Lower lobe of right lung (tissue), 2 donors: ENCODE results near the gene GDPD3. TPM values are rescaled to one million over a fixed set of nuclear protein-coding genes. Genes with fewer than 3 reads are reported as not detected.

Experiments
- ATAC-seq, 2 donors: fragments of 200-7000 bp; cut with Tn5 transposase; one replicate each; pipeline ENCODE4 v1.9.1; 2020 to 2022; ENCODE audit warnings: mild to moderate bottlenecking in 2 of 2, moderate library complexity in 2 of 2
- DNase-seq: peaks from one replicate; pipeline ENCODE4 v3.0.0-alpha.2; 2020
- H3K27ac ChIP-seq: fragments of 200-600 bp; one replicate; pipeline ENCODE4 v1.8.0; 2022
- H3K27me3 ChIP-seq: fragments of 200-600 bp; one replicate; pipeline ENCODE4 v1.8.0; 2022; ENCODE audit warnings: low read depth
- H3K36me3 ChIP-seq: fragments of 200-600 bp; one replicate; pipeline ENCODE4 v1.8.0; 2022; ENCODE audit warnings: mild to moderate bottlenecking
- H3K4me1 ChIP-seq: fragments of 200-600 bp; one replicate; pipeline ENCODE4 v1.8.0; 2022
- H3K4me3 ChIP-seq: fragments of 200-600 bp; one replicate; pipeline ENCODE4 v1.8.0; 2022; ENCODE audit warnings: mild to moderate bottlenecking
- H3K9me3 ChIP-seq: fragments of 200-600 bp; one replicate; pipeline ENCODE4 v1.8.0; 2022
- CTCF ChIP-seq: fragments of 200-600 bp; IDR thresholded peaks from one replicate; pipeline ENCODE4 v1.8.0; 2022; ENCODE audit warnings: antibody characterized with exemption, mild to moderate bottlenecking
- intact Hi-C: fragments of 100-400 bp; cut with DNase I; formaldehyde crosslinking; loops from one replicate; pipeline ENCODE4 v1.11.0; 2022
- total RNA-seq: library from RNA; stranded (reverse); fragmentation: NEBNext Ultra II Directional; extraction: Animal tissue kit (Norgen Biotek cat#: 25700); gene quantifications from one replicate; pipeline ENCODE4 v1.2.1, GENCODE V29; 2021
- donor health status: DM: no; HTN: yes; CAD: no; lungs with severe emphysema.

Gene GDPD3
- total RNA-seq, 1 donor from 2014 or later = 14.4 TPM

- Histone ChIP-seq H3K4me1 (peaks cover 16% of the 10 kb centered on the region), H3K27me3 (no peaks in the 10 kb centered on the region), H3K36me3 (peaks cover 86% of the 10 kb centered on the region), H3K4me3 (no peak overlapping the region), H3K9me3 (no peaks in the 10 kb centered on the region), H3K27ac (no peak overlapping the region)
- ATAC-seq (peak; percentile 51 to 55), DNase-seq (peak; percentile 72)
- TF ChIP-seq CTCF = peak; percentile 66
- intact Hi-C loops = no loop called here
Observed at GRCh38 chr16:30112197-30113030, 923 bp downstream of the GDPD3 start.

- TF ChIP-seq CTCF = no peak
- ATAC-seq (no peak), DNase-seq (no peak)
- H3K27ac ChIP-seq = no peak overlapping the region
- no peaks in the 10 kb centered on the region for H3K9me3 ChIP-seq
- H3K27me3 ChIP-seq = no peaks in the 10 kb centered on the region
- intact Hi-C loops = no loop called here
- H3K4me1 ChIP-seq = peaks cover 16% of the 10 kb centered on the region
- H3K4me3 ChIP-seq = no peak overlapping the region
- peaks cover 82% of the 10 kb centered on the region for H3K36me3 ChIP-seq
Observed at GRCh38 chr16:30110661-30111060, 2.7 kb downstream of the GDPD3 start.

DNA sequence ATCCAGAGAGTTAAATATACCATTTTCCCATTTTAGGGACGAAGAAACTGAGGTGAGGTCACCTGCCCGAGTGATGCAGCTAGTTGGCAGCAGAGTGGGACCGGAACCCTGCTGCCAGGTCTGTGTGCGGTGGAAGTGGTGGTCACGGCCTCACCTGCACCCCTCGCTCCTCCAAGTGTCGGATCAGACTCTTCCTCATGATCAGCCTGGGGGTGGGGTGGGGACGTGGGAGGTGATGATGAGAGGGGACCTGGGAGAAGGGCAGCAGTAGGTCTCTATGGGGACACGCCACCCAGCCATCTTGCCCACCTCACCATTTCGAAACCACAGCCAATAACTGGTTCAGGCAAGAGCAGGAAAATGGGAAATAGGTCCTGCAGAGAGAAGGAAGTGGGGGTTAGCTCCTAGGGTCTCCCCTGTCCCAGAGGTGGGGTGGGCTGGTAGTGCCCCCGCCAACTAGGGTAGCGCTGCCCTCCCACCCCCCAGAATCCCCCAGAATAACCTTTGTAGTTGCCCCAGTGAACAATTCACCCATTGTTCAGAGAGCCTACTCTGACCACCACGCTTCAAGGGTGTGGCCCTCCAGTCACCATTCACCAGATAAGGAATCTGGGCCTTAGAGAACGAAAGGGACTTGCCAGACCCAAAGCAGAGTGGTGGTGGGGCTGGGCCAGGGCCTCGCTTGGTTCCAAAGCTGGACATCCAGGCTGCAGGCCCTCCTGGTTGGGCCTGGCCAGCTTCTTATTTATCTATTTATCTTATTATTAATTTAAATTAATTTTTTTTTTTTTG is 5.1 kb downstream of the GDPD3 start:
- no peak for DNase-seq
- intact Hi-C loops = no loop called here
- no peak for TF ChIP-seq CTCF

DNA sequence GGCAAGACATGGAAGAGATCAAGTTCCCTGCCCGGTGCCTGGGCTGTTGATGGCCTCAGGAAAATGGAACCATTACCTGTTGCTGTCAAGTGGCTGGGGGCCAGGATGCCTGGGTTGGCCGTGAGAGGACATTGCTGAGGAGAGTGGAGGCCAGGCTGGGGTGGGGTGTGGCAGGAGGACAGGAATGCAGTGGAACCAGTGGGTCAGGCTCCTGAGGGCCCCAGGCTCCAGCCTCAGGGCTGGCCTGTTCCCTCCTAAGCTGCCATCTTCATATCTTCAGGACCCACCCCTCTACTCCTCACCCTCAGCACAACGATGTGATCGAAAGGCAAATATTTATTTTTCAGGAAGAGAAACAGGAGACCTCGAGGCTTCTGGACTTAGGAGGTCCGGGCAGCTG is 8.8 kb downstream of the GDPD3 start:
- Histone ChIP-seq H3K4me1 (no peaks in the 10 kb centered on the region), H3K36me3 (peaks cover 44% of the 10 kb centered on the region), H3K4me3 (no peak overlapping the region), H3K27me3 (no peaks in the 10 kb centered on the region), H3K27ac (peak overlapping the region; percentile 63), H3K9me3 (no peaks in the 10 kb centered on the region)
- intact Hi-C loops = no loop called here
- peak; percentile 83 for DNase-seq
- peak; percentile 95 to 96 for ATAC-seq
- no peak for TF ChIP-seq CTCF

More for the DNA sequence above, 5.1 kb downstream of the GDPD3 start:
- peaks cover 5% of the 10 kb centered on the region for H3K4me1 ChIP-seq
- H3K36me3 ChIP-seq = peaks cover 75% of the 10 kb centered on the region
- no peak for ATAC-seq
- H3K9me3 ChIP-seq = no peaks in the 10 kb centered on the region
- no peak overlapping the region for H3K27ac ChIP-seq
- no peaks in the 10 kb centered on the region for H3K27me3 ChIP-seq
- no peak overlapping the region for H3K4me3 ChIP-seq

GRCh38 chr16:30104090-30104489 is 9.2 kb downstream of the GDPD3 start:
- H3K9me3 ChIP-seq = no peaks in the 10 kb centered on the region
- peaks cover 40% of the 10 kb centered on the region for H3K36me3 ChIP-seq
- ATAC-seq (peak; percentile 5), DNase-seq (no peak)
- intact Hi-C loops = no loop called here
- no peak overlapping the region for H3K4me3 ChIP-seq
- no peak for TF ChIP-seq CTCF
- no peaks in the 10 kb centered on the region for H3K27me3 ChIP-seq
- H3K4me1 ChIP-seq = no peaks in the 10 kb centered on the region
- H3K27ac ChIP-seq = peak overlapping the region; percentile 63
